HG03097 (cell line): Measurements from ENCODE around the gene GIMAP4.
"Not testable (repeated sequence)": the region's sequence is repeated elsewhere in the genome, so short reads cannot be mapped to it uniquely, and the experiment has no call there.

Source experiments
- ATAC-seq: cut with Tn5 transposase; IDR thresholded peaks from one replicate; pipeline ENCODE4 v1.9.1; 2021; ENCODE audit not compliant: unreplicated experiment, low FRiP score

The GIMAP4 gene

GRCh38 chr7:150567169-150567568 lies at the start of gene GIMAP4:
GIMAP4 (plus strand) TSS chr7:150567390; CDS start chr7:150569902, 2,512 bp downstream.
- ATAC-seq = no peak

GRCh38 chr7:150519310-150519709 lies 47.9 kb upstream of the GIMAP4 start:
- ATAC-seq = no peak

- no peak for ATAC-seq
Measured at GRCh38 chr7:150520145-150520544, 47.0 kb upstream of the GIMAP4 start.

GRCh38 chr7:150522931-150523330 lies 44.3 kb upstream of the GIMAP4 start:
- ATAC-seq = not testable (repeated sequence)

- ATAC-seq = no peak
Measured at GRCh38 chr7:150524018-150524417, 43.2 kb upstream of the GIMAP4 start.

- no peak for ATAC-seq
Measured at GRCh38 chr7:150531704-150532103, 35.5 kb upstream of the GIMAP4 start.

- ATAC-seq = no peak
Measured at GRCh38 chr7:150538259-150538658, 28.9 kb upstream of the GIMAP4 start.

GRCh38 chr7:150553163-150553562 lies 14.0 kb upstream of the GIMAP4 start:
- ATAC-seq = no peak

- ATAC-seq = no peak
Measured at GRCh38 chr7:150556521-150557138, 10.6 kb upstream of the GIMAP4 start.

GRCh38 chr7:150560486-150560885 lies 6.7 kb upstream of the GIMAP4 start:
- ATAC-seq = no peak

GRCh38 chr7:150562919-150563318 lies 4.3 kb upstream of the GIMAP4 start:
- ATAC-seq = no peak

GRCh38 chr7:150564006-150564405 lies 3.2 kb upstream of the GIMAP4 start:
- ATAC-seq = no peak

GRCh38 chr7:150564566-150564965 lies 2.6 kb upstream of the GIMAP4 start:
- no peak for ATAC-seq

- no peak for ATAC-seq
Measured at GRCh38 chr7:150565239-150565638, 2.0 kb upstream of the GIMAP4 start.

- ATAC-seq = no peak
Measured at GRCh38 chr7:150566123-150566522, 1.1 kb upstream of the GIMAP4 start.

- ATAC-seq = no peak
Measured at GRCh38 chr7:150566572-150566971, 618 bp upstream of the GIMAP4 start.

GRCh38 chr7:150567871-150568301 lies 696 bp downstream of the GIMAP4 start:
- ATAC-seq = no peak

- ATAC-seq = no peak
Measured at GRCh38 chr7:150568714-150569113, 1.5 kb downstream of the GIMAP4 start.

- no peak for ATAC-seq
Measured at GRCh38 chr7:150569245-150569955, 2.2 kb downstream of the GIMAP4 start.

GRCh38 chr7:150570556-150571465 lies 3.6 kb downstream of the GIMAP4 start:
- ATAC-seq = no peak

GRCh38 chr7:150572496-150572895 lies 5.3 kb downstream of the GIMAP4 start:
- ATAC-seq = no peak
